ENCODE results near the gene WLS.

- TF ChIP-seq POLR2A (IDR thresholded peaks at IDR 0.05): no peak
- TF ChIP-seq CTCF (IDR thresholded peaks at IDR 0.05): no peak
- TF ChIP-seq EP300 (IDR thresholded peaks at IDR 0.05): no peak
- TF ChIP-seq POLR2AphosphoS5 (IDR thresholded peaks at IDR 0.05): no peak
Observed at GRCh38 chr1:68164918-68165317, 67.4 kb downstream of the WLS start.
